ENCODE measurements around the gene PAK4. TPM values are rescaled to one million over a fixed set of nuclear protein-coding genes. Genes with fewer than 3 reads are reported as not detected.

The PAK4 gene
- total RNA-seq, 1 donor from 2014 or later: 48.8 TPM

DNA sequence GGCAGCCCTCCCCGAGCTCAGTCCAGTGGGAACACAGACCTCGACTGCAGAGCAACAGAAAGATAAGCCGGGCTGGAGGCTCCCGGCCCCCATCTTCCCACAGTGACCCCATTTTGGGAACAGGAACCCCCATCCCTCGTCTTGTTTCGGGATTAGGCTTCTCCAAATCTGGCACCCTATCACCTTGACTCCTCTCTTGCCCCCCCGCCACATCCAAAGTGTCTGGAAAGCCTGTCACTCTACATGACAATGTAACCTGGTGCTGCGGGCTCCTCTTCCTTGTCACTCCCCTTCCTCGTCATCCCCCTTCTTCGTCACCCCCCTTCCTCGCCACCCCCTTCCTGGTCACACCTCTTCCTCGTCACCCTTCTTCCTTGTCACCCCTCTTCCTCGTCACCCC is 10.1 kb downstream of the PAK4 start:
- no peaks in the 10 kb centered on the region for H3K36me3 Mint-ChIP-seq (ENCODE audit: low read depth, unreplicated experiment)
- peaks cover 9% of the 10 kb centered on the region for H3K27me3 Mint-ChIP-seq (ENCODE audit: unreplicated experiment)
- no peak for DNase-seq (ENCODE audit: low spot score)
- H3K9me3 Mint-ChIP-seq (ENCODE audit: unreplicated experiment): no peaks in the 10 kb centered on the region
- TF ChIP-seq CTCF (IDR thresholded peaks at IDR 0.05; ENCODE audit: unreplicated experiment): no peak
- H3K27ac Mint-ChIP-seq (ENCODE audit: unreplicated experiment): no peak overlapping the region
- no peak overlapping the region for H3K4me3 Mint-ChIP-seq (ENCODE audit: unreplicated experiment)
- H3K4me1 Mint-ChIP-seq (ENCODE audit: unreplicated experiment): peaks cover 45% of the 10 kb centered on the region

- DNase-seq (ENCODE audit: low spot score): no peak
- TF ChIP-seq CTCF (IDR thresholded peaks at IDR 0.05; ENCODE audit: unreplicated experiment): no peak
- Mint-ChIP-seq H3K27me3 (ENCODE audit: unreplicated experiment) (peaks cover 12% of the 10 kb centered on the region), H3K4me3 (ENCODE audit: unreplicated experiment) (no peak overlapping the region), H3K36me3 (ENCODE audit: low read depth, unreplicated experiment) (no peaks in the 10 kb centered on the region), H3K9me3 (ENCODE audit: unreplicated experiment) (no peaks in the 10 kb centered on the region), H3K27ac (ENCODE audit: unreplicated experiment) (no peak overlapping the region), H3K4me1 (ENCODE audit: unreplicated experiment) (peaks cover 41% of the 10 kb centered on the region)
Measured at GRCh38 chr19:39136225-39136940, 10.8 kb downstream of the PAK4 start.

DNA sequence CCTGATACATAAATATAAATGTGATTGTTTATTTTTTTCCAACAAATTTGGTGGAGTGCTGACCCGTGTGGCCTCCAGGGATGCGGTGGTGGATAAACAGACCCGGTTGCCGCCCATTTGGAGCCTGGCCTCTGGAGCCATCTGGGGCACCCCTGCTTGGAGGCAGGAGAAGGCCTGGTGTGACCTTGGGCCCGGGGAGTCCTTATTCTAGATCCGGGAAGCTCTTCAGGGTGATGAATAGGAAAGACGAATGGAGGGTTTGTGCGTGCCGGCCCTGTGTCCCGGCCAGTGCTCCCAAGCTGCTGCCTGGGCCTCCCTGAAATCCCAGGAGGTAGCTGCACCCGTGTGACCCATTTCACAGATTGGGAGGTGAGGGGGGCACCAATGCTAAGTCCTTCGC is 11.5 kb downstream of the PAK4 start:
- no peaks in the 10 kb centered on the region for H3K9me3 Mint-ChIP-seq (ENCODE audit: unreplicated experiment)
- no peak overlapping the region for H3K4me3 Mint-ChIP-seq (ENCODE audit: unreplicated experiment)
- peaks cover 12% of the 10 kb centered on the region for H3K27me3 Mint-ChIP-seq (ENCODE audit: unreplicated experiment)
- peak overlapping the region; percentile 42 for H3K27ac Mint-ChIP-seq (ENCODE audit: unreplicated experiment)
- DNase-seq (ENCODE audit: low spot score): no peak
- peaks cover 41% of the 10 kb centered on the region for H3K4me1 Mint-ChIP-seq (ENCODE audit: unreplicated experiment)
- H3K36me3 Mint-ChIP-seq (ENCODE audit: low read depth, unreplicated experiment): no peaks in the 10 kb centered on the region
- no peak for TF ChIP-seq CTCF (IDR thresholded peaks at IDR 0.05; ENCODE audit: unreplicated experiment)

DNA sequence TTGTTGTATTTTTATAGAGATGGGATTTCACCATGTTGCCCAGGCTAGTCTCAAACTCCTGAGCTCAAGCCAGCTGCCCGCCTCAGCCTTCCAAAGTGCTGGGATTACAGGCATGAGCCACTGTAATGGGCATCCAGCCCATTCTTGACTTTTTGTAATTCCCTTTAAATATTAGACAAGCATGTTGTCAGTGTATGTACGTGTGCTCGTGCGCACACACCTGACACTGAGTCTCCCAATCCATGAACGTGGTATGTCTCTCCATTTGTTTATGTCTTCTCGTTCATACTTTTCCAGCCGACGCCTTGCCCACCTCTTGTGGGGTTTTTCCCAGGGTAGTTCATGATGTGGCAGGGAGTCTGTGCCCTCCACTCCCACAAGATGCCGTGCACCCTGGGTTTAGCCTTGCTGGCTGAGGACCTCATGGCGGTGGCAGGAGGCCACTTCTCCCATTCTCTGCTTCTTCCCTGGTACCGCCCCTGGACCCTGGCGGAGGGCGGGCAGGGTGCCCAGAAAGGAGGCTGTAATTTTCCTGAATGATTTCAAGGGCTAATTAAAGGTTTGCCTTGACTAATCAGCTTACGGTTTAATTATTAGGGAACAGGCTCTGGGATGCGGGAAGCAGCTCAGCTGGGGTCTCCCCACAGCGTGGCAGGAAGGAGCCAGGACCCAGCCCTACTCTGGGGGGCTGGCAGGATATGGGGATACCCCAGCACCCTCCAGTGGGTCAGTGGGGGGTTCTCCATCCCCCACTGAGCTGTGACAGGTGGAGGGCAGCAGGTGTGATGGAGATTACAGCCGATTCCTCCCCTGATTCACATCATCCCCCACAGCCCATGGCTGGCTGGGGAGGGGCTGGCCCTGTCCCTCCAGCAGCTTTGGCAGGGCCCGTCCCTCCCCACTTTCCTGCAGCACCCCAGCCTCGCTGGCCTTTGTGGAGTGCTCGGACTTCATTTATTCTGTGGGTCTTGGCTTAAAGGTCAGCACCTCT is 12.9 kb downstream of the PAK4 start:
- Mint-ChIP-seq H3K4me3 (ENCODE audit: unreplicated experiment) (no peak overlapping the region), H3K27ac (ENCODE audit: unreplicated experiment) (no peak overlapping the region), H3K4me1 (ENCODE audit: unreplicated experiment) (peaks cover 37% of the 10 kb centered on the region), H3K9me3 (ENCODE audit: unreplicated experiment) (no peaks in the 10 kb centered on the region), H3K27me3 (ENCODE audit: unreplicated experiment) (peaks cover 12% of the 10 kb centered on the region), H3K36me3 (ENCODE audit: low read depth, unreplicated experiment) (no peaks in the 10 kb centered on the region)
- no peak for TF ChIP-seq CTCF (IDR thresholded peaks at IDR 0.05; ENCODE audit: unreplicated experiment)
- no peak for DNase-seq (ENCODE audit: low spot score)

Data from endothelial cell (in vitro differentiated cells).